ENCODE measurements around the gene GFOD1.

Gene GFOD1

DNA sequence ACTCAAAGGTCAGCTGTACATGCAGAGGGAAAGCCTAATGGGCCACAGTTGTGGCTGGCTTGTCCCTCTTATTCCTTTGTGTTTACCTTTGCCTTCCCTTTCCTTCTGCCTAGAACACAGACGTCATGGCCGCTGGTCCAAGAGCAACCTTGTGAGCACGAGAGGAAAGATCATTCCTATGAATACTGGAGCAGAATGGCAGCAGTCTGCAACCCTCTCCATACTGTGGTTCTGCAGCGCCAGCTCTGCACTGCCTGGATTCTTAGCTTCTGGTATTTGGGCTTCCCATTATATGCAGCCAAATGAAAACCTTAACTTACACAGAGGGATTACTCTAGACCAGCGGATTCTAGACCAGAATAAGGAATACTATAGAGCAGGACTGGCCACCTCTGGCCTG, 171.5 kb downstream of the GFOD1 start:
- no peak for DNase-seq (ENCODE audit: low read depth)

DNA sequence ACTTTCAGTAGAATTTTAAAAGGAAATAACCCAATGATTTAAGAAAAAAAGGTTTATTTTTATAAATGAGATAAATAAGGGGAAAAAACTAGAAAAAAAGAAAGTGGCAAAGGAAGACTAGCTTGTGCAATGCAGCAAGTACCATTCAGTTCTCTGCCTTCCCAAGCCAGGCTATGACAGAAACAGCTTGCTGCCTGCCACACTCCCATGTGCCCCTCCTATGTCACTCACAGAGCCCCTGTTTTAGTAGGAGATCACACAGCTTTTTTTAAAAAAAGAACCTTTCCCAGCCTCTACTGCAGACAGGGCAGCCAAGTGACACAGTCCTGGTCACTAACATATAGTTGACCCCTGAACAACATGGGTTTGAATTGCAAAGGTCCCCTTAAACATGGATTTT, 172.6 kb downstream of the GFOD1 start:
- no peak for DNase-seq (ENCODE audit: low read depth)

DNA sequence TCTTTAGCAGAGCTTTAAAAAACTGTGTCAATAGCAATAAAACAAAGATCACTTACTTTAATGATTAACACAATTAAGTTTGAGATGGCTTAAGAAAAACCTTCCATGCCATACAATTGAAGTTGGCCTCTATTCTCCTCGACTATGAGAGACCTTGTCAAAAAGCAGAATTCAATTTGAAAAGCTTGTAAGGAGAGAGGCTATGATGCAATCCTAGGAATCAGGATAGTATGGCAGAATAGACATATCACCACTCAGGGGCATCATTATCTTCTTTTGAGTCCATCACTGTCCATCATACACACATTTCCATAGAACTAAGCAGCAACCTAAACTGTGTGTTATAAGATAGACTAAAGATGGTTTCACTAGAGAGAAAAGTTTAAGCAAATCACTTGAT, 176.2 kb downstream of the GFOD1 start:
- no peak for DNase-seq (ENCODE audit: low read depth)

DNA sequence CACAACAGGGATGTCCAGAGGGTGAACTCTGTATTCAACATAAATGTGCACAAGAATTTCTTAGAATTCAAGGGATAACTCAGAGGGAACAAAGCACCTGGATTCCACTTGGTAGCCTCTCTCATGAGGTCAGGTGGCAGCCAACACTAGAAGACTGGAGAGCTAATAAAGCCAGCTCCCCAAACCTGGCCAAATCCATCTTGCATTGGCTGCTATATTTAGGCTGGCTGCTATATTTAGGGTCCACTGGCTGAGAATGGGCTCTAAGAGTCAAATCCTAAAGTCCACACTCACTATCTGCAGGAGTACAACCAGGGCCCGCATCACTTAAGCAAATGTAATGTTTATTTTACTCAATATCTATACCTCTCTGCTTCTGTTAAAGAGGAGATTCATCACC, 179.1 kb downstream of the GFOD1 start:
- DNase-seq (ENCODE audit: low read depth) = no peak
